Mucosa of stomach (tissue), 1 donor: Measurements from ENCODE around the gene ERGIC1.

ENCODE experiments used
- H3K27me3 ChIP-seq: one replicate; pipeline ENCODE4 v1.7.0; 2013; ENCODE audit warnings: mild to moderate bottlenecking, low read length; ENCODE audit not compliant: control insufficient read depth, insufficient read depth
- H3K36me3 ChIP-seq: one replicate; pipeline ENCODE4 v1.7.0; 2013; ENCODE audit warnings: low read length; ENCODE audit not compliant: control insufficient read depth, insufficient read depth
- H3K4me1 ChIP-seq: one replicate; pipeline ENCODE4 v1.7.0; 2013; ENCODE audit warnings: mild to moderate bottlenecking, low read length; ENCODE audit not compliant: control insufficient read depth, insufficient read depth
- H3K4me3 ChIP-seq: one replicate; pipeline ENCODE4 v1.7.0; 2013; ENCODE audit warnings: low read length
- H3K9ac ChIP-seq: one replicate; pipeline ENCODE4 v1.7.0; 2013; ENCODE audit warnings: mild to moderate bottlenecking, low read length, moderate library complexity
- H3K9me3 ChIP-seq: one replicate; pipeline ENCODE4 v1.7.0; 2013; ENCODE audit warnings: mild to moderate bottlenecking, low read length, moderate library complexity; ENCODE audit not compliant: control insufficient read depth
- donor health status: Pancreatic carcinoma.

The ERGIC1 gene

GRCh38 chr5:172969921-172970320 is 135.9 kb downstream of the ERGIC1 start:
- H3K9ac ChIP-seq, result no peak overlapping the region
- H3K4me1 ChIP-seq, result no peaks in the 10 kb centered on the region
- no peak overlapping the region for H3K4me3 ChIP-seq
- H3K27me3 ChIP-seq, result no peaks in the 10 kb centered on the region
- H3K36me3 ChIP-seq, result no peaks in the 10 kb centered on the region
- no peaks in the 10 kb centered on the region for H3K9me3 ChIP-seq

- Histone ChIP-seq H3K36me3 (no peaks in the 10 kb centered on the region), H3K27me3 (no peaks in the 10 kb centered on the region), H3K9me3 (no peaks in the 10 kb centered on the region), H3K9ac (no peak overlapping the region), H3K4me3 (no peak overlapping the region), H3K4me1 (no peaks in the 10 kb centered on the region)
Observed at GRCh38 chr5:172971482-172971881, 137.4 kb downstream of the ERGIC1 start.

- no peak overlapping the region for H3K4me3 ChIP-seq
- H3K9me3 ChIP-seq, result no peaks in the 10 kb centered on the region
- H3K9ac ChIP-seq, result no peak overlapping the region
- no peaks in the 10 kb centered on the region for H3K4me1 ChIP-seq
- H3K36me3 ChIP-seq, result no peaks in the 10 kb centered on the region
- H3K27me3 ChIP-seq, result no peaks in the 10 kb centered on the region
Observed at GRCh38 chr5:172972552-172972951, 138.5 kb downstream of the ERGIC1 start.

- Histone ChIP-seq H3K27me3 (no peaks in the 10 kb centered on the region), H3K9ac (no peak overlapping the region), H3K9me3 (no peaks in the 10 kb centered on the region), H3K4me1 (no peaks in the 10 kb centered on the region), H3K36me3 (no peaks in the 10 kb centered on the region), H3K4me3 (no peak overlapping the region)
Observed at GRCh38 chr5:172973127-172973916, 139.3 kb downstream of the ERGIC1 start.

- Histone ChIP-seq H3K36me3 (no peaks in the 10 kb centered on the region), H3K4me1 (no peaks in the 10 kb centered on the region), H3K27me3 (no peaks in the 10 kb centered on the region), H3K4me3 (no peak overlapping the region), H3K9me3 (no peaks in the 10 kb centered on the region), H3K9ac (no peak overlapping the region)
Observed at GRCh38 chr5:172973931-172974330, 139.9 kb downstream of the ERGIC1 start.

GRCh38 chr5:172975289-172975688 is 141.2 kb downstream of the ERGIC1 start:
- Histone ChIP-seq H3K27me3 (no peaks in the 10 kb centered on the region), H3K36me3 (no peaks in the 10 kb centered on the region), H3K4me1 (no peaks in the 10 kb centered on the region), H3K4me3 (no peak overlapping the region), H3K9me3 (no peaks in the 10 kb centered on the region), H3K9ac (no peak overlapping the region)

GRCh38 chr5:172979778-172980177 is 145.7 kb downstream of the ERGIC1 start:
- H3K9me3 ChIP-seq, result no peaks in the 10 kb centered on the region
- H3K4me3 ChIP-seq, result no peak overlapping the region
- no peaks in the 10 kb centered on the region for H3K27me3 ChIP-seq
- H3K4me1 ChIP-seq, result no peaks in the 10 kb centered on the region
- H3K9ac ChIP-seq, result no peak overlapping the region
- no peaks in the 10 kb centered on the region for H3K36me3 ChIP-seq

- Histone ChIP-seq H3K9ac (no peak overlapping the region), H3K27me3 (no peaks in the 10 kb centered on the region), H3K9me3 (no peaks in the 10 kb centered on the region), H3K4me1 (peaks cover 10% of the 10 kb centered on the region), H3K4me3 (no peak overlapping the region), H3K36me3 (no peaks in the 10 kb centered on the region)
Observed at GRCh38 chr5:172981931-172982330, 147.9 kb downstream of the ERGIC1 start.

GRCh38 chr5:172983542-172984243 is 149.6 kb downstream of the ERGIC1 start, which contains the start of gene ATP6V0E1:
Gene ATP6V0E1 (plus strand): TSS chr5:172983771. CDS start chr5:172983861, 90 bp downstream.
- Histone ChIP-seq H3K4me3 (peak within 1 kb of the TSS; percentile 90), H3K9me3 (no peaks in the 10 kb centered on the region), H3K9ac (peak within 1 kb of the TSS; percentile 99), H3K4me1 (peaks cover 10% of the 10 kb centered on the region), H3K27me3 (no peaks in the 10 kb centered on the region), H3K36me3 (no peaks in the 10 kb centered on the region)

- no peaks in the 10 kb centered on the region for H3K36me3 ChIP-seq
- no peaks in the 10 kb centered on the region for H3K9me3 ChIP-seq
- H3K4me3 ChIP-seq, result peak overlapping the region; percentile 90
- H3K9ac ChIP-seq, result peak overlapping the region; percentile 99
- no peaks in the 10 kb centered on the region for H3K27me3 ChIP-seq
- H3K4me1 ChIP-seq, result peaks cover 10% of the 10 kb centered on the region
Observed at GRCh38 chr5:172984244-172984953, 150.3 kb downstream of the ERGIC1 start.

- no peaks in the 10 kb centered on the region for H3K36me3 ChIP-seq
- H3K4me1 ChIP-seq, result peaks cover 10% of the 10 kb centered on the region
- no peaks in the 10 kb centered on the region for H3K27me3 ChIP-seq
- no peak overlapping the region for H3K9ac ChIP-seq
- no peak overlapping the region for H3K4me3 ChIP-seq
- H3K9me3 ChIP-seq, result no peaks in the 10 kb centered on the region
Observed at GRCh38 chr5:172985596-172985995, 151.5 kb downstream of the ERGIC1 start.

- Histone ChIP-seq H3K9me3 (no peaks in the 10 kb centered on the region), H3K27me3 (no peaks in the 10 kb centered on the region), H3K36me3 (no peaks in the 10 kb centered on the region), H3K9ac (no peak overlapping the region), H3K4me3 (no peak overlapping the region), H3K4me1 (peaks cover 10% of the 10 kb centered on the region)
Observed at GRCh38 chr5:172988276-172988675, 154.2 kb downstream of the ERGIC1 start.
